T-helper 2 cell treated with Interferon-gamma antibody and Interleukin-4, amounts not matched to agents 5 μg/mL and 100 μg/mL, for 36 hours (primary cell): Measurements from ENCODE around the gene STPG2.
"Not testable (repeated sequence)": the region's sequence is repeated elsewhere in the genome, so short reads cannot be mapped to it uniquely, and the experiment has no call there.

Experiments
- DNase-seq: peaks from one replicate; pipeline ENCODE4 v3.0.0; 2021; ENCODE audit warnings: low spot score
- H3K27ac Mint-ChIP-seq: one replicate; pipeline ENCODE4 v1.8.0; 2021; ENCODE audit warnings: mild to moderate bottlenecking, mixed read lengths
- H3K27me3 Mint-ChIP-seq: one replicate; pipeline ENCODE4 v1.8.0; 2021; ENCODE audit warnings: low read depth, mixed read lengths
- H3K36me3 Mint-ChIP-seq: one replicate; pipeline ENCODE4 v1.8.0; 2021; ENCODE audit warnings: low read depth, mixed read lengths
- H3K4me1 Mint-ChIP-seq: one replicate; pipeline ENCODE4 v1.8.0; 2021; ENCODE audit warnings: low read depth, mixed read lengths
- H3K4me3 Mint-ChIP-seq: one replicate; pipeline ENCODE4 v1.8.0; 2022; ENCODE audit warnings: mild to moderate bottlenecking, moderate library complexity, mixed read lengths
- H3K9me3 Mint-ChIP-seq: one replicate; pipeline ENCODE4 v1.8.0; 2021; ENCODE audit warnings: mixed read lengths

Gene STPG2

GRCh38 chr4:97646997-97647396, 496.3 kb downstream of the STPG2 start:
- Mint-ChIP-seq H3K27ac (no peak overlapping the region), H3K4me3 (no peak overlapping the region), H3K9me3 (peaks cover 6% of the 10 kb centered on the region), H3K4me1 (no peaks in the 10 kb centered on the region), H3K27me3 (no peaks in the 10 kb centered on the region), H3K36me3 (no peaks in the 10 kb centered on the region)
- no peak for DNase-seq

- Mint-ChIP-seq H3K9me3 (peaks cover 6% of the 10 kb centered on the region), H3K27me3 (no peaks in the 10 kb centered on the region), H3K36me3 (no peaks in the 10 kb centered on the region), H3K27ac (no peak overlapping the region), H3K4me1 (no peaks in the 10 kb centered on the region), H3K4me3 (no peak overlapping the region)
- DNase-seq: no peak
These were observed 498.0 kb downstream of the STPG2 start for GRCh38 chr4:97645071-97645821.

- Mint-ChIP-seq H3K27me3 (no peaks in the 10 kb centered on the region), H3K36me3 (no peaks in the 10 kb centered on the region), H3K27ac (no peak overlapping the region), H3K4me3 (no peak overlapping the region), H3K9me3 (peaks cover 3% of the 10 kb centered on the region), H3K4me1 (no peaks in the 10 kb centered on the region)
- no peak for DNase-seq
These were observed 500.1 kb downstream of the STPG2 start for GRCh38 chr4:97643179-97643578.

GRCh38 chr4:97639961-97640360, 503.3 kb downstream of the STPG2 start:
- Mint-ChIP-seq H3K9me3 (peaks cover 3% of the 10 kb centered on the region), H3K27me3 (no peaks in the 10 kb centered on the region), H3K4me3 (no peak overlapping the region)

GRCh38 chr4:97633831-97634230, 509.4 kb downstream of the STPG2 start:
- H3K4me3 Mint-ChIP-seq, DNase-seq: not testable (repeated sequence)

More at GRCh38 chr4:97639961-97640360, 503.3 kb downstream of the STPG2 start:
- Mint-ChIP-seq H3K27ac (no peak overlapping the region), H3K4me1 (no peaks in the 10 kb centered on the region), H3K36me3 (no peaks in the 10 kb centered on the region)
- no peak for DNase-seq

GRCh38 chr4:97627750-97628149, 515.5 kb downstream of the STPG2 start:
- no peak overlapping the region for H3K4me3 Mint-ChIP-seq
- H3K27me3 Mint-ChIP-seq: no peaks in the 10 kb centered on the region
- no peak for DNase-seq
- peaks cover 29% of the 10 kb centered on the region for H3K9me3 Mint-ChIP-seq
- H3K4me1 Mint-ChIP-seq: no peaks in the 10 kb centered on the region
- no peaks in the 10 kb centered on the region for H3K36me3 Mint-ChIP-seq
- H3K27ac Mint-ChIP-seq: no peak overlapping the region

More at GRCh38 chr4:97633831-97634230, 509.4 kb downstream of the STPG2 start:
- H3K36me3 Mint-ChIP-seq, H3K27me3 Mint-ChIP-seq, H3K4me1 Mint-ChIP-seq, H3K9me3 Mint-ChIP-seq, H3K27ac Mint-ChIP-seq: not testable (repeated sequence)

- Mint-ChIP-seq H3K9me3 (peaks cover 41% of the 10 kb centered on the region), H3K36me3 (no peaks in the 10 kb centered on the region), H3K4me3 (no peak overlapping the region), H3K4me1 (no peaks in the 10 kb centered on the region), H3K27ac (no peak overlapping the region), H3K27me3 (no peaks in the 10 kb centered on the region)
- DNase-seq: no peak
These were observed 519.1 kb downstream of the STPG2 start for GRCh38 chr4:97624204-97624603.

- H3K27ac Mint-ChIP-seq: no peak overlapping the region
- H3K36me3 Mint-ChIP-seq: no peaks in the 10 kb centered on the region
- no peaks in the 10 kb centered on the region for H3K27me3 Mint-ChIP-seq
- H3K9me3 Mint-ChIP-seq: peaks cover 10% of the 10 kb centered on the region
- DNase-seq: no peak
- no peak overlapping the region for H3K4me3 Mint-ChIP-seq
- no peaks in the 10 kb centered on the region for H3K4me1 Mint-ChIP-seq
These were observed 537.3 kb downstream of the STPG2 start for GRCh38 chr4:97605932-97606331.

- H3K27me3 Mint-ChIP-seq: no peaks in the 10 kb centered on the region
- no peak overlapping the region for H3K4me3 Mint-ChIP-seq
- H3K4me1 Mint-ChIP-seq: no peaks in the 10 kb centered on the region
- DNase-seq: no peak
- no peaks in the 10 kb centered on the region for H3K36me3 Mint-ChIP-seq
- peaks cover 36% of the 10 kb centered on the region for H3K9me3 Mint-ChIP-seq
- no peak overlapping the region for H3K27ac Mint-ChIP-seq
These were observed 550.0 kb downstream of the STPG2 start for GRCh38 chr4:97593248-97593647.

GRCh38 chr4:97590266-97590665, 553.0 kb downstream of the STPG2 start:
- H3K4me1 Mint-ChIP-seq: no peaks in the 10 kb centered on the region

GRCh38 chr4:97589481-97590196, 553.6 kb downstream of the STPG2 start:
- Mint-ChIP-seq H3K27me3 (no peaks in the 10 kb centered on the region), H3K4me3 (no peak overlapping the region), H3K4me1 (no peaks in the 10 kb centered on the region), H3K36me3 (no peaks in the 10 kb centered on the region), H3K9me3 (peaks cover 17% of the 10 kb centered on the region), H3K27ac (no peak overlapping the region)
- DNase-seq: no peak

More at GRCh38 chr4:97590266-97590665, 553.0 kb downstream of the STPG2 start:
- Mint-ChIP-seq H3K36me3 (no peaks in the 10 kb centered on the region), H3K4me3 (no peak overlapping the region), H3K9me3 (peaks cover 16% of the 10 kb centered on the region), H3K27me3 (no peaks in the 10 kb centered on the region), H3K27ac (no peak overlapping the region)
- no peak for DNase-seq

- no peaks in the 10 kb centered on the region for H3K36me3 Mint-ChIP-seq
- no peak overlapping the region for H3K27ac Mint-ChIP-seq
- DNase-seq: no peak
- no peak overlapping the region for H3K4me3 Mint-ChIP-seq
- H3K4me1 Mint-ChIP-seq: no peaks in the 10 kb centered on the region
- no peaks in the 10 kb centered on the region for H3K27me3 Mint-ChIP-seq
- H3K9me3 Mint-ChIP-seq: peaks cover 11% of the 10 kb centered on the region
These were observed 555.4 kb downstream of the STPG2 start for GRCh38 chr4:97587912-97588311.

- no peak for DNase-seq
- H3K27me3 Mint-ChIP-seq: no peaks in the 10 kb centered on the region
- H3K4me1 Mint-ChIP-seq: no peaks in the 10 kb centered on the region
- no peak overlapping the region for H3K4me3 Mint-ChIP-seq
- peaks cover 11% of the 10 kb centered on the region for H3K9me3 Mint-ChIP-seq
- H3K27ac Mint-ChIP-seq: no peak overlapping the region
- no peaks in the 10 kb centered on the region for H3K36me3 Mint-ChIP-seq
These were observed 558.0 kb downstream of the STPG2 start for GRCh38 chr4:97585274-97585673.

GRCh38 chr4:97582890-97583289, 560.4 kb downstream of the STPG2 start:
- DNase-seq: no peak
- Mint-ChIP-seq H3K36me3 (no peaks in the 10 kb centered on the region), H3K27me3 (no peaks in the 10 kb centered on the region), H3K4me3 (no peak overlapping the region), H3K27ac (no peak overlapping the region), H3K4me1 (no peaks in the 10 kb centered on the region), H3K9me3 (peaks cover 18% of the 10 kb centered on the region)
